ENCODE data around the gene RYR2. TPM values are rescaled to one million over a fixed set of nuclear protein-coding genes. Genes with fewer than 3 reads are reported as not detected.
A peak's percentile ranks its signal among the peaks of the same experiment; 100 is the strongest.

RYR2 gene
- total RNA-seq, 1 experiment from 2014 or later = 3.4 TPM

GRCh38 chr1:237003516-237003915 is 38.5 kb upstream of the RYR2 start:
- no peaks in the 10 kb centered on the region for H3K9me3 ChIP-seq (ENCODE audit: control insufficient read depth, low read depth, low read length)
- no peak overlapping the region for H2BK12ac ChIP-seq (ENCODE audit: insufficient read length, low read depth, low read length)
- H2BK15ac ChIP-seq (ENCODE audit: low read depth, low read length) = no peak overlapping the region
- no peak overlapping the region for H3K4me2 ChIP-seq (ENCODE audit: insufficient read depth, insufficient read length, low read length)
- Mint-ChIP-seq H3K4me3 (no peak overlapping the region), H3K27me3 (ENCODE audit: low read depth) (peaks cover 4% of the 10 kb centered on the region; the same call in 1 of the 2 replicates), H3K4me1 (peaks cover 10 to 21% of the 10 kb centered on the region in 2 experiments), H3K27ac (no peak overlapping the region), H3K36me3 (ENCODE audit: insufficient read depth in 1 of 3, low read depth in 3 of 3) (no peaks in the 10 kb centered on the region; a peak in 1 of 7 replicates), H3K9me3 (no peaks in the 10 kb centered on the region; a peak in 1 of 5 replicates)
- H4K20me1 ChIP-seq (ENCODE audit: control insufficient read depth, insufficient read depth, insufficient read length) = no peaks in the 10 kb centered on the region
- H2BK5ac ChIP-seq (ENCODE audit: insufficient read length, low read length) = no peak overlapping the region
- no peak overlapping the region for H3K23ac ChIP-seq (ENCODE audit: insufficient read length, low read depth, low read length)
- no peak overlapping the region for H4K91ac ChIP-seq (ENCODE audit: insufficient read length, low read depth, low read length)
- H3T11ph ChIP-seq (ENCODE audit: low read length) = no peak overlapping the region
- no peak overlapping the region for H2AFZ ChIP-seq (ENCODE audit: low read length)
- peak overlapping the region; percentile 17 for H3K9ac ChIP-seq (ENCODE audit: extremely low read depth, insufficient read length, low read length)
- no peak overlapping the region for H2AK5ac ChIP-seq (ENCODE audit: insufficient read length, low read length)
- no peaks in the 10 kb centered on the region for H3K79me1 ChIP-seq (ENCODE audit: insufficient read depth, low read depth, low read length, poor library complexity, severe bottlenecking)
- no peak overlapping the region for H3K18ac ChIP-seq (ENCODE audit: insufficient read length, low read depth, low read length)
- H3K14ac ChIP-seq (ENCODE audit: insufficient read depth, low read length) = no peak overlapping the region
- H2BK120ac ChIP-seq (ENCODE audit: low read depth, low read length, poor library complexity, severe bottlenecking) = no peak overlapping the region
- H3K79me2 ChIP-seq (ENCODE audit: insufficient read depth, low read length) = no peaks in the 10 kb centered on the region
- no peak overlapping the region for H3K4ac ChIP-seq (ENCODE audit: low read depth, low read length)
- no CpG with 5 or more reads among the region's 8 CpGs for WGBS (ENCODE audit: extremely low coverage, insufficient read length, low lambda C conversion rate)
- no peaks in the 10 kb centered on the region for H3K23me2 ChIP-seq (ENCODE audit: insufficient read length, low read depth, low read length, poor library complexity, severe bottlenecking)
- H3K56ac ChIP-seq (ENCODE audit: insufficient read length, low read depth, low read length) = no peak overlapping the region
- H3K27me3 ChIP-seq (ENCODE audit: insufficient read depth, low read length) = no peaks in the 10 kb centered on the region
- DNase-seq = no peak
- 0 out of 2 replicates have a peak, but pooled peaks cover 5% of the 10 kb centered on the region for H3K4me1 ChIP-seq (ENCODE audit: insufficient read depth, low read length)
- no peak overlapping the region for H3K27ac ChIP-seq (ENCODE audit: insufficient read length, low read depth, low read length)
- H4K5ac ChIP-seq (ENCODE audit: insufficient read length, low read depth, low read length) = no peak overlapping the region
- H4K8ac ChIP-seq (replicated peaks; ENCODE audit: insufficient read length, low read depth, low read length) = no peak overlapping the region
- H2BK20ac ChIP-seq (ENCODE audit: low read depth, low read length, poor library complexity, severe bottlenecking) = no peak overlapping the region
- TF ChIP-seq CTCF (conservative IDR thresholded peaks at IDR 0.05) = no peak
